ENCODE results near the gene ZNF823.

- no peak for TF ChIP-seq CTCF (IDR thresholded peaks at IDR 0.05; ENCODE audit: insufficient read depth, low read length)
- TF ChIP-seq POLR2AphosphoS5 (IDR thresholded peaks at IDR 0.05; ENCODE audit: low read depth) = no peak
- TF ChIP-seq GABPA (IDR thresholded peaks at IDR 0.05; ENCODE audit: low read depth) = no peak
- TF ChIP-seq, protein P1, sequence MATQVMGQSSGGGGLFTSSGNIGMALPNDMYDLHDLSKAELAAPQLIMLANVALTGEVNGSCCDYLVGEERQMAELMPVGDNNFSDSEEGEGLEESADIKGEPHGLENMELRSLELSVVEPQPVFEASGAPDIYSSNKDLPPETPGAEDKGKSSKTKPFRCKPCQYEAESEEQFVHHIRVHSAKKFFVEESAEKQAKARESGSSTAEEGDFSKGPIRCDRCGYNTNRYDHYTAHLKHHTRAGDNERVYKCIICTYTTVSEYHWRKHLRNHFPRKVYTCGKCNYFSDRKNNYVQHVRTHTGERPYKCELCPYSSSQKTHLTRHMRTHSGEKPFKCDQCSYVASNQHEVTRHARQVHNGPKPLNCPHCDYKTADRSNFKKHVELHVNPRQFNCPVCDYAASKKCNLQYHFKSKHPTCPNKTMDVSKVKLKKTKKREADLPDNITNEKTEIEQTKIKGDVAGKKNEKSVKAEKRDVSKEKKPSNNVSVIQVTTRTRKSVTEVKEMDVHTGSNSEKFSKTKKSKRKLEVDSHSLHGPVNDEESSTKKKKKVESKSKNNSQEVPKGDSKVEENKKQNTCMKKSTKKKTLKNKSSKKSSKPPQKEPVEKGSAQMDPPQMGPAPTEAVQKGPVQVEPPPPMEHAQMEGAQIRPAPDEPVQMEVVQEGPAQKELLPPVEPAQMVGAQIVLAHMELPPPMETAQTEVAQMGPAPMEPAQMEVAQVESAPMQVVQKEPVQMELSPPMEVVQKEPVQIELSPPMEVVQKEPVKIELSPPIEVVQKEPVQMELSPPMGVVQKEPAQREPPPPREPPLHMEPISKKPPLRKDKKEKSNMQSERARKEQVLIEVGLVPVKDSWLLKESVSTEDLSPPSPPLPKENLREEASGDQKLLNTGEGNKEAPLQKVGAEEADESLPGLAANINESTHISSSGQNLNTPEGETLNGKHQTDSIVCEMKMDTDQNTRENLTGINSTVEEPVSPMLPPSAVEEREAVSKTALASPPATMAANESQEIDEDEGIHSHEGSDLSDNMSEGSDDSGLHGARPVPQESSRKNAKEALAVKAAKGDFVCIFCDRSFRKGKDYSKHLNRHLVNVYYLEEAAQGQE (IDR thresholded peaks at IDR 0.05; ENCODE audit: insufficient replicate concordance, low read depth) = no peak
Measured at GRCh38 chr19:11787536-11787935, 48.8 kb upstream of the ZNF823 start.

All from HL-60 (cell line).